Activated CD8-positive, alpha-beta memory T cell treated with anti-CD3 and anti-CD28 coated beads, Interleukin-2, amount 10 ng/mL, durations not matched to agents 7 days and 5 days (primary cell): ENCODE measurements around the gene KAZN. TPM values are rescaled to one million over a fixed set of nuclear protein-coding genes. Genes with fewer than 3 reads are reported as not detected.

ENCODE experiments used
- ATAC-seq: fragments of 150-1000 bp; cut with Tn5 transposase; one replicate; pipeline ENCODE4 v1.10.0; 2021; ENCODE audit warnings: moderate library complexity
- CTCF ChIA-PET: fragments of 350-600 bp; sonication (Branson Sonifier 250); formaldehyde crosslinking; loops from one replicate; lab custom pipeline; 2021; ENCODE audit warnings: antibody characterized with exemption; lab: Charles Lee
- DNase-seq: peaks from one replicate; pipeline ENCODE4 v3.0.0-alpha.2; 2020
- H3K27ac Mint-ChIP-seq: one replicate; pipeline ENCODE4 v1.8.0; 2021; ENCODE audit warnings: mild to moderate bottlenecking, mixed read lengths
- H3K27me3 Mint-ChIP-seq: one replicate; pipeline ENCODE4 v1.8.0; 2021; ENCODE audit warnings: mixed read lengths
- H3K36me3 Mint-ChIP-seq: one replicate; pipeline ENCODE4 v1.8.0; 2021; ENCODE audit warnings: mild to moderate bottlenecking, mixed read lengths
- H3K4me1 Mint-ChIP-seq: one replicate; pipeline ENCODE4 v1.8.0; 2021; ENCODE audit warnings: mixed read lengths
- H3K4me3 Mint-ChIP-seq: one replicate; pipeline ENCODE4 v1.8.0; 2021; ENCODE audit warnings: mild to moderate bottlenecking, moderate library complexity, mixed read lengths
- H3K9me3 Mint-ChIP-seq: one replicate; pipeline ENCODE4 v1.8.0; 2022; ENCODE audit warnings: low read depth, mixed read lengths
- total RNA-seq, 2 experiments: library from RNA; stranded (reverse); gene quantifications; one replicate each; pipeline ENCODE4 v1.2.3, GENCODE V29; 2021

Gene KAZN
- total RNA-seq, 2 experiments from 2014 or later = 0.12 to 0.15 TPM

DNA sequence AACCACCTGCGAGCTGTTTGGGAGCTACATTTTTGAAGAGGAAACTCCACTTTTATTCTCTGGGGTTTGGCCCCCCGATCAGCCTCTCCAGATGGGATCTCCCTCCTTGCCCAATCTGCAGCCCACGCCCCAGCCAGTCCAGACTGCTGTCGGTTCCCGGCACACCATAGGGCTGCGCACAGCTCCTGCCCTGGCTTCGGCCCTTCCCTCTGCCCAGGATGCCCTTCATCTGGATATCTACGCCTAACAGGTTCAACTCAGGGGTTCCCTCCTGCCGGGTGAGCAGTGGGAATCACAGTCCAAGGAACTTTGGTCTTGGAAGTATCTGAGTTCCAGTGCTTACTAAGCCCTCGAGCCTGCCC is 135.3 kb downstream of the KAZN start:
- ATAC-seq (no peak), DNase-seq (no peak)
- Mint-ChIP-seq H3K36me3 (no peaks in the 10 kb centered on the region), H3K4me1 (no peaks in the 10 kb centered on the region), H3K27ac (no peak overlapping the region), H3K9me3 (no peaks in the 10 kb centered on the region), H3K4me3 (no peak overlapping the region), H3K27me3 (peaks cover 6% of the 10 kb centered on the region)
- CTCF ChIA-PET = no interaction called here

DNA sequence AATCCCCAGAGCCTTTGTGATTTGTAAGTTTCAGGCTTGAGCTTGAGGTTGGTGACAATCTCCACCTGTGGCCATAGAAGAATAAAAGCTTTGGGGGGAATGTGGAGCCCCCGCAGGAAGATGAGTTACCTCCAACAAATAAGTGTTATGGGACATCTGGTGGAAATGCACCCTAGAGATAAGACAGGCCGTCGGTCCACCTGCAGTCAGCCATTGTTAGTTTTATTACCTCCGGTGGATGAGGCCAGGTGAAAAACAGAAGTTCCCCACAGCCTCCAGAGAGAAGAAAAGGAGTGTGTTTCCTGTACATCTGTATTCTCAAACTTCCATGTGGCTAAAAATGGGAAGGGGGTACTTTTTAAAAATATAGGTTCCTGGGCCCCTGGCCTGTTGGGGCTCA is 137.4 kb downstream of the KAZN start:
- Mint-ChIP-seq H3K27me3 (peaks cover 22% of the 10 kb centered on the region), H3K9me3 (no peaks in the 10 kb centered on the region), H3K4me1 (no peaks in the 10 kb centered on the region), H3K36me3 (no peaks in the 10 kb centered on the region), H3K27ac (no peak overlapping the region), H3K4me3 (no peak overlapping the region)
- ATAC-seq (no peak), DNase-seq (no peak)
- CTCF ChIA-PET = no interaction called here

DNA sequence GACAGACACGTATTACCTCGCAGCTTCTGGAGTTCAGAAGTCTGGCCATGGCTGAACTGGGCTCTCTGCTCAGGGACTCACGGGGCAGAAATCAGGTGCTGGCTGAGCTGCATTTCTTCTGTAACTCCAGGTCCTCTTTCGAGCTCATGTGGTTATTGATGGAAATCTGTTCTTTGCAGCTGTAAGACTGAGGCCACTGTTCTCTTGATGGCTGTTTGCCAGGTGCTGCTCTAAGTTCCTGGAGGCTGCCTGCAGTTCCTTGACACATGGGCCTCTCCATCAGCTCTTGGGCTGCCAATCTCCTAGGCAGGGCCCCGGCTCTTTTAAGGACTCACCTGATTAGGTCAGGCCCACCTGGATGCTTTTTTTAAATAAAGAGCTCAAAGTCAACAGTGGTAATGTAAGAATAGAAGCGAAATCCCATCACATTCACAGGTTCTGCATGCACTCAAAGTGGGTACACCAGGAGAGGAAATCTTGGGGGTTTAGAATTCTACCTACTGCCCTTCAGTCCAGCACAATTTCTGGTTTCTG is 139.1 kb downstream of the KAZN start:
- ATAC-seq = no peak

GRCh38 chr1:14738235-14738634 is 139.8 kb downstream of the KAZN start:
- Mint-ChIP-seq H3K9me3 (no peaks in the 10 kb centered on the region), H3K27me3 (peaks cover 25% of the 10 kb centered on the region), H3K27ac (no peak overlapping the region), H3K4me3 (no peak overlapping the region), H3K36me3 (no peaks in the 10 kb centered on the region), H3K4me1 (no peaks in the 10 kb centered on the region)
- DNase-seq (no peak), ATAC-seq (no peak)
- CTCF ChIA-PET = no interaction called here

More for the DNA sequence above, 139.1 kb downstream of the KAZN start:
- H3K4me3 Mint-ChIP-seq = no peak overlapping the region
- no peak overlapping the region for H3K27ac Mint-ChIP-seq
- peaks cover 23% of the 10 kb centered on the region for H3K27me3 Mint-ChIP-seq
- DNase-seq = no peak
- CTCF ChIA-PET = no interaction called here
- no peaks in the 10 kb centered on the region for H3K36me3 Mint-ChIP-seq
- H3K9me3 Mint-ChIP-seq = no peaks in the 10 kb centered on the region
- no peaks in the 10 kb centered on the region for H3K4me1 Mint-ChIP-seq

GRCh38 chr1:14738647-14739046 is 140.2 kb downstream of the KAZN start:
- H3K27me3 Mint-ChIP-seq = peaks cover 25% of the 10 kb centered on the region
- no peak overlapping the region for H3K27ac Mint-ChIP-seq
- no peak for DNase-seq
- ATAC-seq = no peak
- no peaks in the 10 kb centered on the region for H3K36me3 Mint-ChIP-seq
- H3K4me1 Mint-ChIP-seq = no peaks in the 10 kb centered on the region
- CTCF ChIA-PET = no interaction called here
- H3K4me3 Mint-ChIP-seq = no peak overlapping the region
- no peaks in the 10 kb centered on the region for H3K9me3 Mint-ChIP-seq

DNA sequence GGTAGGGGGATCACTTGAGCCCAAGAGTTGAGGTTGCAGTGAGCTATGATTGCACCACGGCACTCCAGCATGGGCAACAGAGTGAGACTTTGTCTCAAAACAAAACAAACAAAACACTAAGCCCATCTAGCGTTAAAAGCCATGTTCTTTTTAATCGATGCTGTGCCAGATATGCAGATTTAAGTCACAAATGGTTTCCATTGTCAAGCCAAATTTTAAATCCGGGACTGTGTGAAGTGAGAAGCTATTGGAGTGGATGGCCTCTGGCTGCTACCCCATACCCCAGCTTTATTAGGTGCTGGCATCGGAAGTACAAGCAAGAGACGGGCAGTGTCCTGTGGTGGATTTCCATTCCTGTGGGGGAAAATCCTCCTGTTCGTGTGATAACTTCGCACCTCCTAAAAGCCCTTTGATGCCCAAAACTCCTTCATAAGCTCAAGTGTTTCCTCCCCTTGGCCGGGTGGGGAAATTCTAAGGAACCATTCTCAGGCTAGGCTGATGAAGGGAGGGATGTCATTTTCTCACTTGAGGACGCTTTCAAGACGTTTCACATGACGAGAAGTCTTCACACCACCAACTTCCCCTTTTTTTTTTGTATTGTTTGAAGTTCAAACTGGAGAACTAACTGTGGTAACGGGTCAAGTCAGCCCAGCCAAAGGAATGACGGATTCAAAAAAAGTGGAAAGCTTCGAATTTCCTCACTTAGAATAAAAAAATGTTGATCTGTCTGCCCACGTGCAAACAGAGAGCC is 140.8 kb downstream of the KAZN start:
- no peaks in the 10 kb centered on the region for H3K9me3 Mint-ChIP-seq
- CTCF ChIA-PET = no interaction called here

DNA sequence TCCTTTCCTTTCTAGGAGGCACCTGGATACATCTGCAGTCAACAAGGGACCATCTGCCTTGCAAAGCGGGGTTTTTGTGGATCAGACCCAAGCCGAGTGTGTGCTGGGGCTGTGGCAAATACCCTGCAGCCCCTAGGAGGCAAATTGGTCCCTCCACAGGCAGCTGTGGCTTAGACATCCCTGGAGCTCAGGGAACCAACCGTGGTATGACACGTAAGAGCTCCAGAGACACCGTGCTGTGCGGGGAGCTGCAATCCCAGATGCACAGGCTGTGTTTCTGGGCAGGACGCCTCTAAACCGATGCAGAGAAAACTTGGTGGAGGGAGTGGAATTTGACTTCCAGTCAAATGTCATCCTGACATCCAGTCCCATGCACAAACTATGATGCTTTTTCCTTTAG is 141.5 kb downstream of the KAZN start:
- Mint-ChIP-seq H3K36me3 (no peaks in the 10 kb centered on the region), H3K9me3 (no peaks in the 10 kb centered on the region), H3K27ac (no peak overlapping the region), H3K4me1 (no peaks in the 10 kb centered on the region), H3K27me3 (peaks cover 25% of the 10 kb centered on the region), H3K4me3 (no peak overlapping the region)
- ATAC-seq = no peak
- CTCF ChIA-PET = no interaction called here
- no peak for DNase-seq

More for the DNA sequence above, 140.8 kb downstream of the KAZN start:
- ATAC-seq (no peak), DNase-seq (no peak)
- H3K4me1 Mint-ChIP-seq = no peaks in the 10 kb centered on the region
- H3K27me3 Mint-ChIP-seq = peaks cover 25% of the 10 kb centered on the region
- no peak overlapping the region for H3K4me3 Mint-ChIP-seq
- H3K36me3 Mint-ChIP-seq = no peaks in the 10 kb centered on the region
- no peak overlapping the region for H3K27ac Mint-ChIP-seq

GRCh38 chr1:14741082-14741481 is 142.6 kb downstream of the KAZN start:
- Mint-ChIP-seq H3K9me3 (no peaks in the 10 kb centered on the region), H3K4me1 (no peaks in the 10 kb centered on the region), H3K4me3 (no peak overlapping the region), H3K27ac (no peak overlapping the region), H3K36me3 (no peaks in the 10 kb centered on the region), H3K27me3 (peaks cover 25% of the 10 kb centered on the region)
- DNase-seq (no peak), ATAC-seq (no peak)
- CTCF ChIA-PET = no interaction called here

DNA sequence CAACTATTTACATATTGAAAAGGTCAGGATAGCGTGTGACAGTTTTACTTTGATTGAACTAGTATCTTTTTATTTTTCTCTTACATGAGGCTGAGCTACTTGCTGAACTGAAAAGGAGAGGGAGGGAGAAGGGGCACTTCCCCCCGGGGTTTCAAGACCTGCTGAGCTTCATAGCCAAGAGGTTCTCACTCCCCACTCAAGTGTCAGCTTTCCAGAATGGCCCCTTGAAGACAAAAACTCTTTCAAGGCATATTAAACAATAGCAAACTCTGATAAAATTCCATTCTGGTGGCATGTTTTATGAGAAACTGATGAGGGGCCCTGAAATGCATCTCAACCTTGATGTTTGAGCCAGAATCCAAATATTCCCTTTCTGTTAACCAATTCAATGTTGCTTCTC is 143.0 kb downstream of the KAZN start:
- no peak for ATAC-seq
- Mint-ChIP-seq H3K4me1 (no peaks in the 10 kb centered on the region), H3K27me3 (peaks cover 25% of the 10 kb centered on the region), H3K36me3 (no peaks in the 10 kb centered on the region), H3K27ac (no peak overlapping the region), H3K9me3 (no peaks in the 10 kb centered on the region), H3K4me3 (no peak overlapping the region)
- DNase-seq = no peak
- CTCF ChIA-PET = no interaction called here

- no peak for ATAC-seq
- no peak overlapping the region for H3K4me3 Mint-ChIP-seq
- CTCF ChIA-PET = no interaction called here
- DNase-seq = no peak
- no peaks in the 10 kb centered on the region for H3K9me3 Mint-ChIP-seq
- H3K4me1 Mint-ChIP-seq = no peaks in the 10 kb centered on the region
- no peaks in the 10 kb centered on the region for H3K36me3 Mint-ChIP-seq
- H3K27me3 Mint-ChIP-seq = peaks cover 19% of the 10 kb centered on the region
- no peak overlapping the region for H3K27ac Mint-ChIP-seq
Measured at GRCh38 chr1:14742181-14742980, 143.9 kb downstream of the KAZN start.

DNA sequence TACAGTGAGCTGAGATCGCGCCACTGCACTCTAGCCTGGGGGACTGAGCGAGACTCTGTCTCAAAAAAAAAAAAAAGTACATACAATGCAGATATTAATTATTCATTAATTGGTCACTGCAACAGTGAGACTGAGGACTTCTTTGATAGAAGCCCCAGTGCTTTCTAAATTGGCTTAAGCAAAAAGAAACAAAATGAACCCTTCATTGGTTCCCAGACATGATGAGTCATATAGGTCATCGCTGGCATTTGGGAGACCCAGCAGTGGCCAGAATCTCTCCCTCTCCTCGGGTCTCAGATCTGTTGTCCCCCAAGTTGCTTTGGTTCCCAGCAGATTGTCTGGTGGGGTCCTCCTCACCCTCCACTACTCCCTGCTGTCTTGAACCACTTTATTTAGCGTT is 144.9 kb downstream of the KAZN start:
- CTCF ChIA-PET = no interaction called here
- Mint-ChIP-seq H3K4me3 (no peak overlapping the region), H3K36me3 (no peaks in the 10 kb centered on the region), H3K27me3 (peaks cover 19% of the 10 kb centered on the region), H3K4me1 (no peaks in the 10 kb centered on the region), H3K27ac (no peak overlapping the region), H3K9me3 (no peaks in the 10 kb centered on the region)
- DNase-seq = no peak
- ATAC-seq = no peak

GRCh38 chr1:14745001-14745720 is 146.7 kb downstream of the KAZN start:
- Mint-ChIP-seq H3K4me1 (no peaks in the 10 kb centered on the region), H3K36me3 (no peaks in the 10 kb centered on the region), H3K4me3 (no peak overlapping the region), H3K27ac (no peak overlapping the region), H3K27me3 (peaks cover 10% of the 10 kb centered on the region), H3K9me3 (no peaks in the 10 kb centered on the region)
- ATAC-seq = no peak
- DNase-seq = no peak
- CTCF ChIA-PET = no interaction called here

DNA sequence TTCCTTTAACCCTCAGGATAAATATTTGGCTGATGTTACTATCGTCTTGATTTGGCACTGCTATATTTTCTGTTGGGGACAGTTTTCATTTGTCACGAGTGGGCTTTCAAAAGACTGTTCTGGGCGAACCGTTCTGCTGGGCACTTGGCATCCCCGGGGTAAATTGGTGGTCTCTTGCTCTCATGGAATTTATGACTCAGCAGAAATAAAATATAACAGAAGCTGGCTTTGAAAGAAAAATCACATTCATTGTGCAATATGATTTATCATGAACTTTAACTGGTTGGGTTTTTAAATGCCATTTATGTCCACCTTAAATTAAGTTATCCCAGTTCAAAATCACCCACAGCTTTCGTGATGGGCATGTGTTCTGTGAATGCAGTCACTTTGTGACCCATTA is 147.3 kb downstream of the KAZN start:
- Mint-ChIP-seq H3K9me3 (no peaks in the 10 kb centered on the region), H3K27me3 (peaks cover 4% of the 10 kb centered on the region), H3K4me3 (no peak overlapping the region), H3K4me1 (no peaks in the 10 kb centered on the region), H3K27ac (no peak overlapping the region), H3K36me3 (no peaks in the 10 kb centered on the region)
- DNase-seq (no peak), ATAC-seq (no peak)
- CTCF ChIA-PET = no interaction called here
